DOHH2 (cell line): ENCODE results near the gene GMDS.

Experiments used
- CTCF ChIP-seq: fragments of 200-600 bp; sonication (generic); IDR thresholded peaks from one replicate; pipeline ENCODE4 v1.5.1; 2014; ENCODE audit warnings: antibody characterized with exemption, mild to moderate bottlenecking, low read depth, low read length; ENCODE audit not compliant: poor library complexity, severe bottlenecking
- EZH2phosphoT487 ChIP-seq: fragments of 200-600 bp; sonication (generic); IDR thresholded peaks from 2 replicates; pipeline ENCODE4 v1.6.1; 2017; ENCODE audit warnings: borderline replicate concordance, mild to moderate bottlenecking, antibody characterized with exemption, low read length, moderate library complexity, mixed read lengths

GRCh38 chr6:1657116-1657770 lies 588.2 kb downstream of the GMDS start:
- TF ChIP-seq CTCF: no peak
- TF ChIP-seq EZH2phosphoT487: no peak
